HG02884 (cell line): ENCODE results near the gene TBKBP1.

ENCODE experiments used
- ATAC-seq: cut with Tn5 transposase; IDR thresholded peaks from one replicate; pipeline ENCODE4 v1.9.1; 2021; ENCODE audit warnings: mild to moderate bottlenecking, moderate library complexity; ENCODE audit not compliant: unreplicated experiment

TBKBP1 gene, protein sequence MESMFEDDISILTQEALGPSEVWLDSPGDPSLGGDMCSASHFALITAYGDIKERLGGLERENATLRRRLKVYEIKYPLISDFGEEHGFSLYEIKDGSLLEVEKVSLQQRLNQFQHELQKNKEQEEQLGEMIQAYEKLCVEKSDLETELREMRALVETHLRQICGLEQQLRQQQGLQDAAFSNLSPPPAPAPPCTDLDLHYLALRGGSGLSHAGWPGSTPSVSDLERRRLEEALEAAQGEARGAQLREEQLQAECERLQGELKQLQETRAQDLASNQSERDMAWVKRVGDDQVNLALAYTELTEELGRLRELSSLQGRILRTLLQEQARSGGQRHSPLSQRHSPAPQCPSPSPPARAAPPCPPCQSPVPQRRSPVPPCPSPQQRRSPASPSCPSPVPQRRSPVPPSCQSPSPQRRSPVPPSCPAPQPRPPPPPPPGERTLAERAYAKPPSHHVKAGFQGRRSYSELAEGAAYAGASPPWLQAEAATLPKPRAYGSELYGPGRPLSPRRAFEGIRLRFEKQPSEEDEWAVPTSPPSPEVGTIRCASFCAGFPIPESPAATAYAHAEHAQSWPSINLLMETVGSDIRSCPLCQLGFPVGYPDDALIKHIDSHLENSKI

DNA sequence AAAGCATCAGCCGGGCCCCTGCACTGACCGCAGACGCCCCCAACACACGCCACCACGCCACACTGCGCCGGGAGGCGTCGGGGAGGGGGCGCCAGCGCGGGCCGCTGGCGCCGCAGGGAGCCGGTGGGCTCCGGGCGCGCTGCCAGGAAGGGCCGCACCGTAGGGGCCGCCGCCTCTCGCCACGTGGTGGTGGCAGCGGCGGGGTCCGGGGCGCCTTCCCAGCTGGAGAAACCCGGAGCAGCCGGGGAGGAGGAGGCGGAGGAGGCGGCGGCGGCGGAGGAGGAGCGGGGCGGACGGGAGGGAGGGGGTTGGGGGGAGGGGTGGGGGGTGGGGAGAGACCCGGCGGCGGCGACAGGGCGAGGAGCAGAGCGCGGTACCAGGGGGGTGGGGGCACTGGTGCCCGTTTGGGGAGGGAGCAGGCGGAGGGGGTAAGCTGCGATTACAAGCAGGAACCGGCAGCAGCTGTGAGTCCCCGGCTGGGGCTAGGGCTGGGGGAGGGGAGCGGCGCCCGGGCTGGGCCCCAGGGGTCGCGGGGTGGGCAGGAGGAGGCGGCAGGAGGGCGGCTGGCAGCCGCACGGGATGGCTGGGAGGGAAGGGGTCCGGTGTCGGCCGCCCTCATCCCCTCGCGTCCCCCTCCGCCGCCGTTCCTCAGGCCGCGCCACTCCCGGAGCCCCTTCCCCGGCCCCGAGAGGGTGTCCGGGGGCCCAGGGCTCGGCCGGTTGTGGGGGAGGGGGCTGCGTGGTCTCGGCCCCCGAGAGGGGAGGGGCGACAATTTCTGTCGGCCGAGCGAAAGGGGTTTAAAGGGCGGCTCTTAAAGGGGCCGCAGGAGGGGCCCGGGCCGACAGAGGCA lies at the start of gene TBKBP1:
TBKBP1 (plus strand) TSS at position 431 of the 850 bp plus-strand sequence. CDS start 1,952 bp downstream, outside the sequence.
- ATAC-seq, result no peak

DNA sequence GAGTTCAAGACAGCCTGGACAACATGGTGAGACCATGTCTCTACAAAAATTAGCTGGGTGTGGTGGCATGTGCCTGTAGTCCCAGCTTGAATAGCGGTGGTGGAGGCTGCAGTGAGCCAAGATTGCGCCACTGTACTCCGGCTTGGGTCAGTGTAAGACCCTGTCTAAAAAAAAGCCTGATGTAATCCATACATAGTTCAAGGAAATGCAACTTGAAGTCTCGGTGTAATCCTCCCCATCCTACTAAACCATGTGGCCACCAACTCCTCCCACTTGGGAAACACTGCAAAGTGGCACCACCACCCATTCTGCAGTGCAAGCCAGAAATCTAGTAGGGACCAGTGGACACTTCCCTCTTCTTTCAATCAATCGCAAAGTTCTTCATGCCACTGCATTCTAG lies 49.6 kb upstream of the TBKBP1 start:
- no peak for ATAC-seq

DNA sequence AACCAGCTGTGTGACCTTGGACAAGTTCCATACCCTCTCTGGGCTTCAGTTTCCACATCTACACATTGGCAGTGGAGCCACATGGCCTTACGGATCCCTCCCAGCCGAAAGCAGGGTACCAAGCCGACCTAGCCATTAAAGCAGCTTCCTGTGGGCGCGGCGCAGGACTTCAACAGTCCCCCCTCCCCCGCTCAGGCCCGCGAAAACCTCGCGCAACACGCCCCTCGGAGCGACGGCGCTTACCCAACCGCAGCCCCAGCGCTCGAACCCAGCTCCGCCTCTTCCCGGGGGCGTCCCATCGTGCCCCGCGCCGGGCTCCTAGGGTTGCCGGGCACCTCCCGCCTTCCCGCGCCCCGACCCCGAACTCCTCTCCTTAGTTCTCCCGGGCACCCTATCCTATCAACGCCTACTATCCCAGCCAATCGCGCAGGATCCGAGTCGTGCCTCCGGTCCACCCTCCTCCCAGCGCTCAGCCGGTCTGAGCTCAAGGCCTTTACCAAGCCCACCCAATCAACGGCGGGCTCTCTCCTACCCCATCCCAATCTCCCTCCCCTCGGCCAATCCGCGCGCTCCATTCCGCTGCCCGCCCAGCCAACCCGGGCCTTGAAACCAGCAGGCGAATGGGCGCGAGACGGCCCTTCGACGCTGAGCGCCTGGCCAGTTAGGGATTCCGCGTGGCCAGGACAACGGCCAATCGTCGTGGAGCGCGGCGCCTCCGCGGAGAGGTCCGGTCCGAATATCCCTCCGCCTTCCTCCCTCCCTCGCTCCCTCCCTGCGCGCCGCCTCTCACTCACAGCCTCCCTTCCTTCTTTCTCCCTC lies 44.6 kb upstream of the TBKBP1 start, which contains the start of gene KPNB1:
KPNB1 (plus strand) TSS at position 767 of the 819 bp plus-strand sequence. CDS start 326 bp downstream, outside the sequence.
- peak; percentile 74 for ATAC-seq

DNA sequence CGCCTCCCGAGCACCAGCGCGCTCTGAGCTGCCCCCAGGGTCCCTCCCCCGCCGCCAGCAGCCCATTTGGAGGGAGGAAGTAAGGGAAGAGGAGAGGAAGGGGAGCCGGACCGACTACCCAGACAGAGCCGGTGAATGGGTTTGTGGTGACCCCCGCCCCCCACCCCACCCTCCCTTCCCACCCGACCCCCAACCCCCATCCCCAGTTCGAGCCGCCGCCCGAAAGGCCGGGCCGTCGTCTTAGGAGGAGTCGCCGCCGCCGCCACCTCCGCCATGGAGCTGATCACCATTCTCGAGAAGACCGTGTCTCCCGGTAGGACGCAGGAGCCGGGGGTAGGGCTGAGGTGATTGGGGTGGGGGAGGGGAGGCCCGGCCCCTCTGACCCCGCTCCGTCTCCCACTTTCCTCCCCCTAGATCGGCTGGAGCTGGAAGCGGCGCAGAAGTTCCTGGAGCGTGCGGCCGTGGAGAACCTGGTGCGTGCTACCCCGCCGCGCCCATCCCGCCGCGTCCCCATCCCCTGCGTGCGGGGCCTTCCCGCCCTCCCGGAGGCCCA lies 43.9 kb upstream of the TBKBP1 start:
- no peak for ATAC-seq

DNA sequence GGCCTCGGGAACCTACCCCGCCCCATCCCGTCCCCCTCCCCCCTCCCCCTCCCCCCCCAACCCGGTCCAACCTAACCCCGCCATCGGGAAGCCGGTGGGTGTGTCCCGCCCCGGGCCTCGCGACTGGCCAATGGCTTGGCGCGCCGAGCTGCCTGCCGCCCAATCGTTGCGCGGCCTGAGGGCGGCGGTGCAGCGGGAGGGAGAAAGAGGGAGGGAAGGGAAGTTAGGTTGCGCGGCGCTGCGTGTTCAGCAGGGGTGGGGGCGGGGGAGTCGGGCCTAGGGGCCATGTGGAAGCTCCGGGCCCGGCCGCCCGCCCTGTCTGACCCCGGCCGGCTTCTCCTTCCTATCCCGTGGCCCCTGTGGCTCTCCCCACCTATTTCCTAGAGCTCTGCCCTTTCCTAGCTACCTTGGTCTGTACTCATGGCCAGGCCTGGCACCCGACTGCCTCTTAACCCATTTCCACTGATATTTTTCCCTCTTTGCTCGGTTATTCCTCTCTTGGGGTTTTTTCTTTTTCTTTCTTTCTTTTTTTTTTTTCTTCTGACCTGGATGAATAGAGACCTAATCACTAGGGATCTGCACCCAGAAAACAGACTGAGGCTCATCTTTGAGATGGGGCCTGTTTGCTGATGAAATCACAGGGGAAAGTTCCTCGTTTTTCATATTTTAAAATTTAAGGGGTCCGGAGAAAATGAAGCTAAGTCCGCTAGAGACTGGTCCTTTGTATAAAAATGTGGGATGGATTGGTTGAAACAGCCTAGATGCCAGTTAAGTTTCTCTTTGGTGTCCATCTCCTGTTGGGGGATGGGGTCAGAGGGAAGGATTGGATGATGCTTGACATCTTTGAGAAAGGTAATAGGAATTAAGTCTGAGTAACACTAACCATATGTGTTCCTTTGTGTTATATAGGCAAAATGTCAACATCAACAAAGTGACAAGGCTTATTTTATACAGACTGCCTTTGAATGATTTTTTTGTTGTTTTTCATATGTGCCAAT lies 43.1 kb upstream of the TBKBP1 start:
- peak; percentile 42 for ATAC-seq

DNA sequence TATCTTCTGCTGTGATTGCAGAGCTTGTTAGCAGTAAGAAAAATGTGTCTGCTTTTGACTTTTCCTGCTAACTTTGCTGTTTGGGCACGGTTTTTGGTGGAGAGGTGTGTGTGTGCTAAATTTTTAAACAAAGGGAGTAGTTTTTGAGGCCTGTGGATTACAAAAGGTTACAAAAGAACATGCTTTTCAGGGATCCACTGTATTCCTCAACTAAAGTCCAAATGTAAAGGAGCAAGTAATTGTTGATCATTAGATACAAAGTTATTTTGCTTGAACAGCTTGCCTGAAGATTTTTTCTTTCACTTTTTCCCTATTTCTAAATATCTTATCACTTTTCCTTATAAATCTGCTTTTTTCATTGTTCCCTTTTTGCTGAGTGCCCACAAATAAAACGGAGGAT lies 42.3 kb upstream of the TBKBP1 start:
- ATAC-seq, result no peak

DNA sequence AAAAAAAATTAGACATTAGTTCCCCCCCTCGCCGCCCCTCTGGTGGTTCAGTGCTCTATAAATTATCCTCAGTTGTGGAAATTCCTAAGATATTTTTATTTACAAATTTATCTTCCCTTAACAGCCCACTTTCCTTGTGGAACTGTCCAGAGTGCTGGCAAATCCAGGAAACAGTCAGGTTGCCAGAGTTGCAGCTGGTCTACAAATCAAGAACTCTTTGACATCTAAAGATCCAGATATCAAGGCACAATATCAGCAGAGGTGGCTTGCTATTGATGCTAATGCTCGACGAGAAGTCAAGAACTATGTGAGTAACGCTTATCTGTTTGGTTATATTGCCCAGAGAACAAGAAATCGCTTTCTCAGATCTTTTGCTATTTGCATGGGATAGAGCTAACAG lies 41.4 kb upstream of the TBKBP1 start:
- ATAC-seq, result no peak

- ATAC-seq, result no peak
These were observed 40.5 kb upstream of the TBKBP1 start for GRCh38 chr17:47653442-47653841.

DNA sequence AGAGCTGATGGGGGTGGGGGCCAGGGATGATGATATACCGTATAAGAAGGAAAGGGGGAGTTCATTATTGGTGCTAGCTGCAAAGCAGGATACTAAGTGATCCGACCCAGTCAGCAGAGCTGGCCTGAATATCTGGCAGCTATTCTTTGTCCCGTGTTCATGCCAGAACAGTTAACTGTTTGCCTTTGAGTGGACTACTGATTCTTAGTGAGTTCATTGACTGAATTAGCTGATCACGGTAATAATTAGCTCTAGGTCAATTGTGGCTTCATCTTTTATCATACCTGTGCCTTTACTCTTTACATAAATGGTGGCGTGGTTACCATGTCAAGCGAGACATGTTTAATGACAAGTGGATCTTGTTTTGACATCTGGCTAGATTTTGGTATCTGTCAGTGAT lies 39.0 kb upstream of the TBKBP1 start:
- no peak for ATAC-seq

- no peak for ATAC-seq
These were observed 33.9 kb upstream of the TBKBP1 start for GRCh38 chr17:47660064-47660492.

- ATAC-seq, result no peak
These were observed 29.9 kb upstream of the TBKBP1 start for GRCh38 chr17:47663912-47664623.

- no peak for ATAC-seq
These were observed 29.4 kb upstream of the TBKBP1 start for GRCh38 chr17:47664624-47664941.

- no peak for ATAC-seq
These were observed 28.3 kb upstream of the TBKBP1 start for GRCh38 chr17:47665655-47666054.

DNA sequence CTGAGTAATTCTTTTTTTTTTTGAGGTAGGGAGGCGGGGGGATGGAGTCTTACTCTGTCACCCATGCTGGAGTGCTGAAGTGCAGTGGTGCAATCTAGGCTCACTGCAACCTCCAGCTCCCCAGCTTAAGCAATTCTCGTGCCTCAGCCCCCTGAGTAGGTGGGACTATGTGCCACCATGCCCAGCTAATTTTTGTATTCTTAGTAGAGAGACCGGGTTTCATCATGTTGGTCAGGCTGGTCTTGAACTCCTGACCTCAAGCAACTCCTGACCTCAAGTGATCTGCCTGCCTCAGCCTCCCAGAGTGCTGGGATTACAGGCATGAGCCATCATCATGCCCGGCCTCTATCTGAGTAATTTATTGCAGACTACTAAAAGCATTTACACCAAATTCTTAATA lies 24.9 kb upstream of the TBKBP1 start:
- ATAC-seq, result no peak

GRCh38 chr17:47670064-47670463 lies 23.9 kb upstream of the TBKBP1 start:
- no peak for ATAC-seq

DNA sequence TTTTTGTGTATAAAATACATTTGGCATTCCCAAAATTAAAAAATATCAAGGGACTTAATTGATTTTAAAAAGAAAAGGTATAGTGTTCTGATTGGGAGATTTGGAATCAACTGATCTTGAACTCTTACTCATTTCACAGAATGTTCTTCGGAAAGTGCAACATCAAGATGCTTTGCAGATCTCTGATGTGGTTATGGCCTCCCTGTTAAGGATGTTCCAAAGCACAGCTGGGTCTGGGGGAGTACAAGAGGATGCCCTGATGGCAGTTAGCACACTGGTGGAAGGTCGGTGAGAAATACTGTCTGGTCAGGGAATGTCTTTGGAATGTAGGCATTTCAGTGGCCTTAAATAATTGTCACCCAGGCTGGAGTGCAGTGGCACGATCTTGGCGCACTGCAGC lies 19.5 kb upstream of the TBKBP1 start:
- no peak for ATAC-seq

DNA sequence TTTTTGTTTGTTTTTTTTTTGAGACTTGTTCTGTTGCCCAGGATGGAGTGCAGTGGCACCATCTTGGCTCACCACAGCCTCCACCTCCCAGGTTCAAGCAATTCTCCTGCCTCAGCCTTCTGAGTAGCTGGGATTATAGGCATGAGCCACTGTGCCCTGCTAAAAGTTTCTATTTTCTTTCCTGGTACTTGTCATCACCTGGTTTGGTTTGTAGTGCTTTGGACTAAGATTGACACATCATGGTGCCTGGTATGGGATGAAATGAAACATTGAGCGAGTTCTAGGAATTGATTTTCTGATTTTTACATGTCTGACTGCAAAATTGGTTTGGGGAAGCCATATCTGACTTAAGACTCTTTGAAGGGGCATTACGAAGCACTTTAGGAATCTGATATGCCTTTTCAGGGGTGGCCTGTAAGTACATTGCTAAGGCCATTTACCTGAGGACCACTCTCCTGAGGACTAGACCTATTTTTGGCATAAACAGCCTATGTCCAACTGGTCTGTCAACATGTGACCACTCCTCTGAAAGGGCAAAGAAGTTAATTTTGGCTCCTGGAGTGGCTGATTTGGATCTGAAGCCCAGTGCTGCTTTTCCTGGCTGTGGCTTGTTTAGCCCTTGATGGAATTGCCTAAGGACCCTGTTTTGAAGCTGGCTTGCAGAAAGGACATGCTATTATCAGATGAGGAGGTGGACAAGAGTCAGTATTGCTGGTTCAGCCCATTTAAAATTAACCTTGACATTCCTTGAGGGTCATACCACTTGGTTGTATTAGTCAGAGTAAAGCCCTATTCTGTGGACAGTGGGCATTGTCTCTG lies 18.4 kb upstream of the TBKBP1 start:
- ATAC-seq, result no peak

DNA sequence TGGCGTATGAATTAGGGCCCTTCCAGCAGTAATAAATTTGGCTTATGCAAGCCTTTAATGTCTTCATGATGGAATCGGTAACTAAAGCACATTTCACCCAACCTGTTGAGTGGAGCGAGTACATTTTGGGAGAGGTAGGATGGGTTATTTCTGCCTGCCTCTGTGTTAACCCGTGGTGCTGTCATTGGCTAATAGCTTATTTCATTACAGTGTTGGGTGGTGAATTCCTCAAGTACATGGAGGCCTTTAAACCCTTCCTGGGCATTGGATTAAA lies 17.8 kb upstream of the TBKBP1 start:
- no peak for ATAC-seq
